ENCODE data around the gene MRPS16. TPM values are rescaled to one million over a fixed set of nuclear protein-coding genes. Genes with fewer than 3 reads are reported as not detected.
"Not testable (repeated sequence)": the region's sequence is repeated elsewhere in the genome, so short reads cannot be mapped to it uniquely, and the experiment has no call there.

The MRPS16 gene
- total RNA-seq, 1 donor from 2014 or later: 81.6 TPM

DNA sequence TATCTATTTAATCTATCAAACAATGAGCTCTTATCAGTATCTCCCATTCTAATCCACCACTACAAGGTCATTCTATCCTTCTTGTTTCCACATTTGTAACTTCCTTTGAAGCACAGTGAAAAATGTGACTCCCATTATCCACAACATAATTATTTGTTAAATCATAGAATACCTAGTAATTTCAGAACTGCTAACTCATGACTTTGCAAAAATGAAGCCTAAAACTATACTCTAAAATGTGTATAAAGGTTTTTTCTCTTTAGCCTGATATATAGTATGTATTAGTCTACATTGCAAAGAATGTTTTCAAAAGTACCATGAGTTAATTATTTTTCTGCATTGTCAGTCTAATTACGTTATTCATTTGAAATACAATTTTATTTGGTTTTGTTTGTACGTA lies 12.0 kb upstream of the MRPS16 start:
- FAIRE-seq (no peak), DNase-seq (ENCODE audit: low read depth) (no peak)
- no peaks in the 10 kb centered on the region for H3K36me3 ChIP-seq (ENCODE audit: control insufficient read depth, insufficient read depth, low read length)
- no peaks in the 10 kb centered on the region for H3K27me3 ChIP-seq (ENCODE audit: control insufficient read depth, insufficient read depth, low read length)
- H3K4me3 ChIP-seq (ENCODE audit: low read depth, low read length): no peak overlapping the region
- TF ChIP-seq CTCF (IDR thresholded peaks at IDR 0.05; ENCODE audit: insufficient read depth, low read length, severe bottlenecking): no peak

- no peak overlapping the region for H3K4me3 ChIP-seq (ENCODE audit: low read depth, low read length)
- peak; percentile 46 for TF ChIP-seq CTCF (IDR thresholded peaks at IDR 0.05; ENCODE audit: insufficient read depth, low read length, severe bottlenecking)
- FAIRE-seq (no peak), DNase-seq (ENCODE audit: low read depth) (peak; percentile 50)
- no peaks in the 10 kb centered on the region for H3K36me3 ChIP-seq (ENCODE audit: control insufficient read depth, insufficient read depth, low read length)
- H3K27me3 ChIP-seq (ENCODE audit: control insufficient read depth, insufficient read depth, low read length): no peaks in the 10 kb centered on the region
Observed at GRCh38 chr10:73263693-73264347, 11.4 kb upstream of the MRPS16 start.

GRCh38 chr10:73262880-73263555 lies 10.6 kb upstream of the MRPS16 start:
- no peak for TF ChIP-seq CTCF (IDR thresholded peaks at IDR 0.05; ENCODE audit: insufficient read depth, low read length, severe bottlenecking)
- DNase-seq (ENCODE audit: low read depth) (no peak), FAIRE-seq (no peak)
- Histone ChIP-seq H3K27me3 (ENCODE audit: control insufficient read depth, insufficient read depth, low read length) (no peaks in the 10 kb centered on the region), H3K36me3 (ENCODE audit: control insufficient read depth, insufficient read depth, low read length) (no peaks in the 10 kb centered on the region), H3K4me3 (ENCODE audit: low read depth, low read length) (no peak overlapping the region)

GRCh38 chr10:73262105-73262730 lies 9.8 kb upstream of the MRPS16 start:
- FAIRE-seq (peak; percentile 36), DNase-seq (ENCODE audit: low read depth) (peak; percentile 95)
- TF ChIP-seq CTCF (IDR thresholded peaks at IDR 0.05; ENCODE audit: insufficient read depth, low read length, severe bottlenecking): no peak
- Histone ChIP-seq H3K36me3 (ENCODE audit: control insufficient read depth, insufficient read depth, low read length) (no peaks in the 10 kb centered on the region), H3K4me3 (ENCODE audit: low read depth, low read length) (no peak overlapping the region), H3K27me3 (ENCODE audit: control insufficient read depth, insufficient read depth, low read length) (no peaks in the 10 kb centered on the region)

DNA sequence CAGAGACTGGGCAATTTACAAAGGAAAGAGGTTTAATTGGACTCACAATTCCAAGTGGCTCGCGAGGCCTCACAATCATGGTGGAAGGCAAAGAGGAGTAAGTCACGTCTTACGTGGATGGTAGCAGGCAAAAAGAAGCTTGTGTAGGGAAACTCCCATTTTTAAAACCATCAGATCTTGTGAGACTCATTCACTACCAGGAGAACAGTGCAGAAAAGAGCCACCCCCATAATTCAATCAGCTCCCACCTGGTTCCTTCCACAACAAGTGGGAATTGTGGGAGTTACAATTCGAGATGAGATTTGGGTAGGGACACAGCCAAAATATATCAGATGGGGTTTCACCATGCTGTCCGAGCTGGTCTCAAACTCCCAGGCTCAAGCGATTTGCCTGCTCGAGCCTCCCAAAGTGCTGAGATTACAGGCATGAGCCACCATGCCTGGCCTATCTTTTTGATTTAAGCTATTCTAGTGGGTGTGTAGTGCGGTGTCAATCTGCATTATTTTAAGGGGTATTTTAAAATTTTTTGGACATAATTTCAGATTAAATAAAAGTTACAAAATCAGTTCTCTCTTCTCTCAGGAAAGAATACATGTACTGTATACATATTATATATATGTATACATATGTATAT lies 9.0 kb upstream of the MRPS16 start:
- no peak for TF ChIP-seq CTCF (IDR thresholded peaks at IDR 0.05; ENCODE audit: insufficient read depth, low read length, severe bottlenecking)
- H3K36me3 ChIP-seq (ENCODE audit: control insufficient read depth, insufficient read depth, low read length): no peaks in the 10 kb centered on the region
- no peaks in the 10 kb centered on the region for H3K27me3 ChIP-seq (ENCODE audit: control insufficient read depth, insufficient read depth, low read length)
- DNase-seq (ENCODE audit: low read depth) (no peak), FAIRE-seq (no peak)
- H3K4me3 ChIP-seq (ENCODE audit: low read depth, low read length): no peak overlapping the region

DNA sequence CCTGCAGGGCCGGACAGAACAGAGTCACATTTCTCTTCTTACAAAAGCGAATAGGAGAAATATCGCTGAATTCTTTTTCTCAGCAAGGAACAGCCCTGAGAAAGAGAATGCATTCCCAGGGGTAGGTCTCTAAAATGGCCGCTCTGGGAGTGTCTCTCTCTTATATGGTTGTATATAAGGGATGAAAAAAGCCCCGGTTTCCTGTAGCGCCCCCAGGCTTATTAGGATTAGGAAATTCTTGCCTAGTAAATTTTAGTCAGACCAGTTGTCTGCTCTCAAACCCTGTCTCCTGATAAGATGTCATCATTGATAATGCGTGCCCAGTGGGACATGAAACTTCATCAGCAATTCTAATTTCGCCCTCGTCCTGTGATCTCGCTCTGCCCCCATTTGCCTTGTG lies 6.2 kb upstream of the MRPS16 start:
- not testable (repeated sequence) for H3K27me3 ChIP-seq (ENCODE audit: control insufficient read depth, insufficient read depth, low read length); FAIRE-seq; H3K36me3 ChIP-seq (ENCODE audit: control insufficient read depth, insufficient read depth, low read length); DNase-seq (ENCODE audit: low read depth); H3K4me3 ChIP-seq (ENCODE audit: low read depth, low read length)
